H9 (cell line): ENCODE data around the gene ACACA. TPM values are rescaled to one million over a fixed set of nuclear protein-coding genes. Genes with fewer than 3 reads are reported as not detected.

Experiments
- DNase-seq: peaks from one replicate; pipeline ENCODE4 v3.0.0-alpha.2; 2017
- H2AFZ ChIP-seq: one replicate; pipeline ENCODE4 v1.6.1; 2013; ENCODE audit warnings: mild to moderate bottlenecking, low read length, control low read depth, moderate library complexity
- H2AK5ac ChIP-seq: 2 replicates; pipeline ENCODE4 v1.6.1; 2013; ENCODE audit warnings: low read length, control low read depth, mixed read lengths; ENCODE audit not compliant: insufficient read length
- H2BK120ac ChIP-seq: one replicate; pipeline ENCODE4 v1.6.1; 2013; ENCODE audit warnings: low read depth, mild to moderate bottlenecking, low read length, control low read depth, inconsistent platforms; ENCODE audit not compliant: poor library complexity, severe bottlenecking
- H2BK12ac ChIP-seq: 2 replicates; pipeline ENCODE4 v1.6.1; 2013; ENCODE audit warnings: low read length, control low read depth, mixed read lengths, low read depth; ENCODE audit not compliant: insufficient read length
- H2BK15ac ChIP-seq: 2 replicates; pipeline ENCODE4 v1.6.1; 2013; ENCODE audit warnings: low read depth, low read length, control low read depth
- H2BK20ac ChIP-seq: one replicate; pipeline ENCODE4 v1.6.1; 2013; ENCODE audit warnings: low read depth, mild to moderate bottlenecking, low read length, control low read depth, inconsistent platforms; ENCODE audit not compliant: poor library complexity, severe bottlenecking
- H2BK5ac ChIP-seq: 2 replicates; pipeline ENCODE4 v1.6.1; 2013; ENCODE audit warnings: low read length, control low read depth, mixed read lengths; ENCODE audit not compliant: insufficient read length
- H3K14ac ChIP-seq: 2 replicates; pipeline ENCODE4 v1.6.1; 2013; ENCODE audit warnings: low read length, control low read depth; ENCODE audit not compliant: insufficient read depth
- H3K18ac ChIP-seq: 2 replicates; pipeline ENCODE4 v1.6.1; 2013; ENCODE audit warnings: low read depth, mild to moderate bottlenecking, mixed read lengths, low read length, control low read depth; ENCODE audit not compliant: insufficient read length
- H3K23ac ChIP-seq: 2 replicates; pipeline ENCODE4 v1.6.1; 2013; ENCODE audit warnings: low read length, control low read depth, mixed read lengths, low read depth; ENCODE audit not compliant: insufficient read length
- H3K23me2 ChIP-seq: 2 replicates; pipeline ENCODE4 v1.6.1; 2013; ENCODE audit warnings: low read depth, mild to moderate bottlenecking, mixed read lengths, low read length, control low read depth; ENCODE audit not compliant: insufficient read length, poor library complexity, severe bottlenecking
- H3K27ac ChIP-seq: 2 replicates; pipeline ENCODE4 v1.5.1; 2013; ENCODE audit warnings: low read length, control low read depth, mixed read lengths, low read depth; ENCODE audit not compliant: insufficient read length
- H3K27me3 ChIP-seq: 2 replicates; pipeline ENCODE4 v1.6.1; 2013; ENCODE audit warnings: low read length, control low read depth, inconsistent platforms; ENCODE audit not compliant: insufficient read depth
- H3K4ac ChIP-seq: 2 replicates; pipeline ENCODE4 v1.6.1; 2013; ENCODE audit warnings: low read depth, mild to moderate bottlenecking, control low read depth, inconsistent platforms, low read length, moderate library complexity
- H3K4me1 ChIP-seq: 2 replicates; pipeline ENCODE4 v1.6.1; 2013; ENCODE audit warnings: low read length, control low read depth, inconsistent platforms; ENCODE audit not compliant: insufficient read depth
- H3K4me2 ChIP-seq: 2 replicates; pipeline ENCODE4 v1.6.1; 2013; ENCODE audit warnings: low read length, control low read depth, mixed read lengths; ENCODE audit not compliant: insufficient read length, insufficient read depth
- H3K56ac ChIP-seq: 2 replicates; pipeline ENCODE4 v1.6.1; 2013; ENCODE audit warnings: low read depth, mild to moderate bottlenecking, mixed read lengths, low read length, control low read depth; ENCODE audit not compliant: insufficient read length
- H3K79me1 ChIP-seq: 2 replicates; pipeline ENCODE4 v1.6.1; 2013; ENCODE audit warnings: low read depth, mild to moderate bottlenecking, moderate library complexity, low read length, control low read depth, inconsistent platforms; ENCODE audit not compliant: insufficient read depth, poor library complexity, severe bottlenecking
- H3K79me2 ChIP-seq: 2 replicates; pipeline ENCODE4 v1.6.1; 2013; ENCODE audit warnings: low read length, control low read depth, inconsistent platforms; ENCODE audit not compliant: insufficient read depth
- H3K9ac ChIP-seq: 2 replicates; pipeline ENCODE4 v1.6.1; 2013; ENCODE audit warnings: low read length, control low read depth, mixed read lengths; ENCODE audit not compliant: insufficient read length; ENCODE audit errors: extremely low read depth
- H3K9me3 ChIP-seq: one replicate; pipeline ENCODE4 v1.6.1; 2013; ENCODE audit warnings: low read depth, low read length, inconsistent platforms; ENCODE audit not compliant: control insufficient read depth
- H3T11ph ChIP-seq: one replicate; pipeline ENCODE4 v1.6.1; 2013; ENCODE audit warnings: mild to moderate bottlenecking, low read length, control low read depth, inconsistent platforms
- H4K20me1 ChIP-seq: one replicate; pipeline ENCODE4 v1.6.1; 2013; ENCODE audit not compliant: control insufficient read depth, insufficient read length, insufficient read depth
- H4K5ac ChIP-seq: 2 replicates; pipeline ENCODE4 v1.6.1; 2013; ENCODE audit warnings: low read depth, mild to moderate bottlenecking, mixed read lengths, low read length, control low read depth; ENCODE audit not compliant: insufficient read length
- H4K8ac ChIP-seq: replicated peaks from 2 replicates; pipeline ENCODE4 v1.6.1; 2013; ENCODE audit warnings: low read length, control low read depth, mixed read lengths, low read depth; ENCODE audit not compliant: insufficient read length
- H4K91ac ChIP-seq: 2 replicates; pipeline ENCODE4 v1.6.1; 2013; ENCODE audit warnings: low read depth, mild to moderate bottlenecking, moderate library complexity, mixed read lengths, low read length, control low read depth; ENCODE audit not compliant: insufficient read length
- H3K27ac Mint-ChIP-seq, 3 experiments: 2 replicates in 2 of 3; 3 replicates in 1 of 3; pipeline ENCODE4 v1.8.0; 2020 to 2021; ENCODE audit warnings: mixed read lengths in 3 of 3, mild to moderate bottlenecking in 1 of 3, moderate library complexity in 1 of 3
- H3K27me3 Mint-ChIP-seq: 2 replicates; pipeline ENCODE4 v1.8.0; 2021; ENCODE audit warnings: low read depth, mild to moderate bottlenecking, moderate library complexity, mixed read lengths
- H3K36me3 Mint-ChIP-seq, 3 experiments: 2 replicates in 2 of 3; 3 replicates in 1 of 3; pipeline ENCODE4 v1.8.0; 2020 to 2021; ENCODE audit warnings: low read depth in 3 of 3, mixed read lengths in 3 of 3; ENCODE audit not compliant: insufficient read depth in 1 of 3
- H3K4me1 Mint-ChIP-seq, 2 experiments: 2 replicates each; pipeline ENCODE4 v1.8.0; 2020; ENCODE audit warnings: mixed read lengths in 2 of 2
- H3K4me3 Mint-ChIP-seq, 2 experiments: 2 replicates in 1 of 2; 3 replicates in 1 of 2; pipeline ENCODE4 v1.8.0; 2020 to 2021; ENCODE audit warnings: mild to moderate bottlenecking in 2 of 2, mixed read lengths in 2 of 2, moderate library complexity in 1 of 2
- H3K9me3 Mint-ChIP-seq, 2 experiments: 2 replicates in 1 of 2; 3 replicates in 1 of 2; pipeline ENCODE4 v1.8.0; 2020; ENCODE audit warnings: mild to moderate bottlenecking in 2 of 2, mixed read lengths in 2 of 2, moderate library complexity in 1 of 2
- WGBS: extraction: QIAGEN DNeasy Blood & Tissue Kit; methylation state at CpG from one replicate; pipeline ENCODE4 v1.1.7; 2013; ENCODE audit warnings: missing lambda C conversion rate, low lambda C conversion rate, mixed read lengths; ENCODE audit not compliant: insufficient read length; ENCODE audit errors: extremely low coverage; 5-methylcytosine and 5-hydroxymethylcytosine counted together
- total RNA-seq: library from RNA; stranded (reverse); gene quantifications from 2 replicates; pipeline ENCODE4 v1.2.1, GENCODE V29; 2021
- TF ChIP-seq, protein P1 (sequence below): fragments of 200-600 bp; sonication (generic); conservative IDR thresholded peaks from 3 replicates; pipeline ENCODE4 v1.8.0; 2021; ENCODE audit warnings: antibody characterized with exemption, mild to moderate bottlenecking

ACACA gene
- total RNA-seq, 1 experiment from 2014 or later = 135 TPM

DNA sequence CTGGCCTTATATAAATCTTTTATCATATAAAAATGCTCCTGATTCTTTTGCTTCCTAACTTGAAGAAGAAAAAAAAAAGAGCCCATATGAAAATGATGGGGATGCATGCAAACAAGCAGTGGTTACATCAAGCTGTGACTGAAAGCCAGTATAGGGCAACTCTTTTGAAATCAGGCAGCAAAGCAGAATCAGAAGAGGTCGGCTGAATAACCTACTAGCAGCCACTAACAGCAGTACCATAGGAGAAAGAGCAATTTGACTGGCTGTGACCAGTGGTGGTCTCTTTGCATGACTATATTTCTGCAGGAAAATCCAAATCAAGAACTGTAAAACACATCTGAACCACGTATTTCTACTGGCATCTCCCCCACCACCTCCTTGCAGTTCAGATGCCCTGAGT lies 192.7 kb downstream of the ACACA start:
- H4K91ac ChIP-seq = no peak overlapping the region

More for the DNA sequence above, 192.7 kb downstream of the ACACA start:
- no peak overlapping the region for H3K4ac ChIP-seq
- H2BK12ac ChIP-seq = no peak overlapping the region
- no peak overlapping the region for H2BK15ac ChIP-seq
- H3K4me1 ChIP-seq = peaks cover 6% of the 10 kb centered on the region; the same call in 1 of the 2 replicates
- DNase-seq = no peak
- H3K18ac ChIP-seq = no peak overlapping the region
- Mint-ChIP-seq H3K4me1 (peaks cover 20 to 36% of the 10 kb centered on the region in 2 experiments), H3K27ac (peak overlapping the region; percentile 1 to 94 (median 6); a peak in 5 of 7 replicates), H3K4me3 (no peak overlapping the region), H3K36me3 (peaks cover 4 to 33% (median 11%) of the 10 kb centered on the region in 3 experiments; a peak in 6 of 7 replicates), H3K9me3 (no peaks in the 10 kb centered on the region), H3K27me3 (no peaks in the 10 kb centered on the region)
- no peak overlapping the region for H2AK5ac ChIP-seq
- H3K79me1 ChIP-seq = no peaks in the 10 kb centered on the region
- H2AFZ ChIP-seq = no peak overlapping the region
- TF ChIP-seq, protein P1, sequence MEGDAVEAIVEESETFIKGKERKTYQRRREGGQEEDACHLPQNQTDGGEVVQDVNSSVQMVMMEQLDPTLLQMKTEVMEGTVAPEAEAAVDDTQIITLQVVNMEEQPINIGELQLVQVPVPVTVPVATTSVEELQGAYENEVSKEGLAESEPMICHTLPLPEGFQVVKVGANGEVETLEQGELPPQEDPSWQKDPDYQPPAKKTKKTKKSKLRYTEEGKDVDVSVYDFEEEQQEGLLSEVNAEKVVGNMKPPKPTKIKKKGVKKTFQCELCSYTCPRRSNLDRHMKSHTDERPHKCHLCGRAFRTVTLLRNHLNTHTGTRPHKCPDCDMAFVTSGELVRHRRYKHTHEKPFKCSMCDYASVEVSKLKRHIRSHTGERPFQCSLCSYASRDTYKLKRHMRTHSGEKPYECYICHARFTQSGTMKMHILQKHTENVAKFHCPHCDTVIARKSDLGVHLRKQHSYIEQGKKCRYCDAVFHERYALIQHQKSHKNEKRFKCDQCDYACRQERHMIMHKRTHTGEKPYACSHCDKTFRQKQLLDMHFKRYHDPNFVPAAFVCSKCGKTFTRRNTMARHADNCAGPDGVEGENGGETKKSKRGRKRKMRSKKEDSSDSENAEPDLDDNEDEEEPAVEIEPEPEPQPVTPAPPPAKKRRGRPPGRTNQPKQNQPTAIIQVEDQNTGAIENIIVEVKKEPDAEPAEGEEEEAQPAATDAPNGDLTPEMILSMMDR = no peak
- no peak overlapping the region for H4K5ac ChIP-seq
- no peaks in the 10 kb centered on the region for H4K20me1 ChIP-seq
- no peak overlapping the region for H2BK5ac ChIP-seq
- H3K14ac ChIP-seq = no peak overlapping the region
- H3K56ac ChIP-seq = no peak overlapping the region
- no peak overlapping the region for H3K27ac ChIP-seq
- no peak overlapping the region for H2BK120ac ChIP-seq
- no peak overlapping the region for H2BK20ac ChIP-seq
- H3K23ac ChIP-seq = no peak overlapping the region
- H3K23me2 ChIP-seq = no peaks in the 10 kb centered on the region
- no peak overlapping the region for H3K9ac ChIP-seq
- no peak overlapping the region for H3T11ph ChIP-seq
- H4K8ac ChIP-seq = no peak overlapping the region
- H3K27me3 ChIP-seq = no peaks in the 10 kb centered on the region
- no peaks in the 10 kb centered on the region for H3K9me3 ChIP-seq
- no peaks in the 10 kb centered on the region for H3K79me2 ChIP-seq
- no CpG with 5 or more reads among the region's 2 CpGs for WGBS
- no peak overlapping the region for H3K4me2 ChIP-seq
